Gastrocnemius medialis (tissue), 4 donors: ENCODE data around the gene PDGFD.

Experiments
- POLR2A ChIP-seq, 2 donors: fragments of 450-650 bp; IDR thresholded peaks; one replicate each; pipeline ENCODE4 v1.6.1; 2017; ENCODE audit warnings: antibody characterized with exemption in 2 of 2, mild to moderate bottlenecking in 2 of 2, moderate library complexity in 2 of 2
- TF ChIP-seq, protein P1 (sequence below), 5 experiments: fragments of 450-650 bp in 3 of 5; fragments of 200-600 bp in 2 of 5; sonication (generic) in 2 of 5; IDR thresholded peaks in 4 of 5; conservative IDR thresholded peaks in 1 of 5; 1 replicate in 4 of 5; 2 replicates in 1 of 5; pipeline ENCODE4 v1.5.1; 2016 to 2019; ENCODE audit warnings: antibody characterized with exemption in 5 of 5, mild to moderate bottlenecking in 3 of 5, moderate library complexity in 3 of 5

- TF ChIP-seq, protein P1, sequence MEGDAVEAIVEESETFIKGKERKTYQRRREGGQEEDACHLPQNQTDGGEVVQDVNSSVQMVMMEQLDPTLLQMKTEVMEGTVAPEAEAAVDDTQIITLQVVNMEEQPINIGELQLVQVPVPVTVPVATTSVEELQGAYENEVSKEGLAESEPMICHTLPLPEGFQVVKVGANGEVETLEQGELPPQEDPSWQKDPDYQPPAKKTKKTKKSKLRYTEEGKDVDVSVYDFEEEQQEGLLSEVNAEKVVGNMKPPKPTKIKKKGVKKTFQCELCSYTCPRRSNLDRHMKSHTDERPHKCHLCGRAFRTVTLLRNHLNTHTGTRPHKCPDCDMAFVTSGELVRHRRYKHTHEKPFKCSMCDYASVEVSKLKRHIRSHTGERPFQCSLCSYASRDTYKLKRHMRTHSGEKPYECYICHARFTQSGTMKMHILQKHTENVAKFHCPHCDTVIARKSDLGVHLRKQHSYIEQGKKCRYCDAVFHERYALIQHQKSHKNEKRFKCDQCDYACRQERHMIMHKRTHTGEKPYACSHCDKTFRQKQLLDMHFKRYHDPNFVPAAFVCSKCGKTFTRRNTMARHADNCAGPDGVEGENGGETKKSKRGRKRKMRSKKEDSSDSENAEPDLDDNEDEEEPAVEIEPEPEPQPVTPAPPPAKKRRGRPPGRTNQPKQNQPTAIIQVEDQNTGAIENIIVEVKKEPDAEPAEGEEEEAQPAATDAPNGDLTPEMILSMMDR (IDR thresholded peaks at IDR 0.05 in 4 of 5, conservative IDR thresholded peaks at IDR 0.05 in 1 of 5), result no peak
- TF ChIP-seq POLR2A (IDR thresholded peaks at IDR 0.05), result no peak
Measured at GRCh38 chr11:104043678-104044239, 120.2 kb downstream of the PDGFD start.
